RWPE1 (cell line): ENCODE measurements around the gene DOCK9.
A peak's percentile ranks its signal among the peaks of the same experiment; 100 is the strongest.

Source experiments
- CTCF ChIA-PET: fragments of 350-600 bp; sonication (Branson Sonifier 250); formaldehyde crosslinking; extraction: SDS; loops from one replicate; lab custom pipeline; 2021; lab: Yijun Ruan, JAX
- POLR2A ChIA-PET: fragments of 400-600 bp; formaldehyde crosslinking; extraction: SDS; loops from one replicate; lab custom pipeline; 2020; ENCODE audit warnings: antibody characterized with exemption; ENCODE audit not compliant: low non-redundant PET; lab: Yijun Ruan, JAX
- DNase-seq: peaks from one replicate; pipeline ENCODE4 v3.0.0; 2012; ENCODE audit warnings: low spot score
- H3K27ac ChIP-seq: fragments of 450-650 bp; 2 replicates; pipeline ENCODE4 v1.5.1; 2017
- TF ChIP-seq, protein P1 (sequence below): fragments of 450-650 bp; conservative IDR thresholded peaks from 2 replicates; pipeline ENCODE4 v1.5.1; 2017; ENCODE audit warnings: low read depth, mild to moderate bottlenecking

Gene DOCK9

DNA sequence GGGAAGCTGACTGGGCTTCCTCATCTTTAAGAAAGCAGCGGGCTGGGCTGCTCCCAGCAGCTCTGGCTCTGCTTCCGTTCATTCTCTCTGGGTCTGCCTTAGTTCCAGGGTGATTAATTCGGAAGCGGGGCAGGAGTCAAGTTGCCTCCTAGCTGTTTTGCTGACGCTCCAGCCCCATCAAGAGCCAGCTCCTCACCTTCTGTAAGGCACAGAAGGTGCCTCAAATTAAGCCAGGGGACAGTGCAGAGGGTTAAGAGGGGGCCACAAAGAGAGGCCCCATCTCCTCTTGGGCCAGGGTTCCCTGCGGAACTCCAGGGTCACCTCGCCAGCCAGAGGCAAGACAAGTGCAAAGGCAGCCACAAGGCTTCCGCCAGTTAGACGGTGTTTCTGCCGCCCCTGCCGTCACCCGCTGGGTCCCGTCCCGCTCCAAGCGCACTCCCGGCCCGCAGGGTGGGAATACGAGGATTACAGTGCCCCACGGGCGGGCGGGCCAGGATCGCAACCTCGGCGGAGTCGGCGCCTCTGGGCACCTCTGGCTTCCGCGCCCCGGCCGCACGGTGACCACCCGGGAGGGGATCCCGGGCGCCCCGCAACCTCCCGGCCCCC is 225.9 kb downstream of the DOCK9 start:
- CTCF ChIA-PET: interaction anchor here (0.6 to 0.7 kb wide), 2 partner anchors 32 to 728 kb away, joined by 3 to 4 read pairs; no protein-coding TSS in a partner anchor
- DNase-seq: no peak
- POLR2A ChIA-PET: no interaction called here
- TF ChIP-seq, protein P1, sequence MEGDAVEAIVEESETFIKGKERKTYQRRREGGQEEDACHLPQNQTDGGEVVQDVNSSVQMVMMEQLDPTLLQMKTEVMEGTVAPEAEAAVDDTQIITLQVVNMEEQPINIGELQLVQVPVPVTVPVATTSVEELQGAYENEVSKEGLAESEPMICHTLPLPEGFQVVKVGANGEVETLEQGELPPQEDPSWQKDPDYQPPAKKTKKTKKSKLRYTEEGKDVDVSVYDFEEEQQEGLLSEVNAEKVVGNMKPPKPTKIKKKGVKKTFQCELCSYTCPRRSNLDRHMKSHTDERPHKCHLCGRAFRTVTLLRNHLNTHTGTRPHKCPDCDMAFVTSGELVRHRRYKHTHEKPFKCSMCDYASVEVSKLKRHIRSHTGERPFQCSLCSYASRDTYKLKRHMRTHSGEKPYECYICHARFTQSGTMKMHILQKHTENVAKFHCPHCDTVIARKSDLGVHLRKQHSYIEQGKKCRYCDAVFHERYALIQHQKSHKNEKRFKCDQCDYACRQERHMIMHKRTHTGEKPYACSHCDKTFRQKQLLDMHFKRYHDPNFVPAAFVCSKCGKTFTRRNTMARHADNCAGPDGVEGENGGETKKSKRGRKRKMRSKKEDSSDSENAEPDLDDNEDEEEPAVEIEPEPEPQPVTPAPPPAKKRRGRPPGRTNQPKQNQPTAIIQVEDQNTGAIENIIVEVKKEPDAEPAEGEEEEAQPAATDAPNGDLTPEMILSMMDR: no peak
- H3K27ac ChIP-seq: no peak overlapping the region

DNA sequence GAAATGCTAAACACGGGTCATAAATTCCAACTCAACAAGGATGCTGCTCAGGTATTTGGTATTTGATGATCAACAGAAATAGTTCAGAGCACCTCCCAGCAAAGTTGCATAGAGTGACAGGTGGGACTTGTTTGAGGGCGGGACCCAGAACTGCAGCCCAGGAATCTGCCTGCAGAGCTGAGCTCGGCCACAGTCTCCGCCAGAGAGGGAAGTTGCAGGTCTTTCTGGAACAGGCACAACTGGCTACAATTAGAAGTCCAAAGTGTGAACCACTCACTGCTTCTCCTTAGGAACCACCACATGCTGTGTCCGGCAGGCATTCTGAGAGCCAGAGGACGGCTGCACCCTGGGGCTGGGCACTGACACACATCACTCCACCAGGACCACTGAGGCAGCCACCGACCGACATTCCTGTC is 226.5 kb downstream of the DOCK9 start:
- no peak for DNase-seq
- TF ChIP-seq, protein P1: no peak
- ChIA-PET CTCF (interaction anchor here (0.6 kb wide), 1 partner anchor 32 kb away, joined by 4 read pairs; no protein-coding TSS in a partner anchor), POLR2A (no interaction called here)
- no peak overlapping the region for H3K27ac ChIP-seq

DNA sequence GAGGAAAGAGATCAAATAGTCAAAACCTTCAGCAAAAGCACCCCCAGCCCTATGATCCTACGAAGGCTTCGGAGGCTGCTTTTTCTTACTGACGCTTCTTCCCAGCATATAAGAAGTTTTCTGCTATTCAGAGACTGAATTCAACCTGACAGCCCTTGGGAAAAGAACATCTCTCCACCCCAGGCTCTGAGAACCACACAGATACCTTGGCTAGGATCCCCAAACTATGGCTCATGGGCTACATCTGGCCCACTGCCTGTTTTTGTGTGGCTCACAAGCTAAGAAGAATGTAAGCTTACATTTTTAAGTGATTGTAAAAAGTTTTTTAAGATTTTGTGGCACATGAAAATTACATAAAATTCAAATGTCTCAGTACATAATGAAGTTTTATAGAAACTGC is 228.4 kb downstream of the DOCK9 start:
- CTCF ChIA-PET: no interaction called here
- H3K27ac ChIP-seq: no peak overlapping the region
- TF ChIP-seq, protein P1: no peak
- DNase-seq: no peak
- POLR2A ChIA-PET: no interaction called here

DNA sequence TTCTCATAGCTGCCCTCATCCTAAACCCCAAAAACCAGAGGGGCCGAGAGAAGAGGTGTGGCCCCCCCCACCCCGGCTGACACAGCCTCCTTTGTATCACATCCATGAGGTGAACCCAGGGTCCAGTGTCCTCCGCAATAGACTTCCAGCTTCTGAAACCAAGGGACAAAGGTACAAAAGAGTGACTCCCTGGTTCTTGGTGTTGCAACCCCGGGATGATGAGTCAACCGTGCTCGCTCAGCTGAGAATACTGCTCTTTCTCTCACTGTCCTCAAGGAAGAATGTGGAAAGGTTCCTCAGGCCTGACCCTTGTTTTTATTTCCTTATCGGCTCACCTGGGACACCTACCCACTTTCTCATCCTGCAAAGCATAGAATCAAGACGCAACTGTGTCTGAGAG is 230.9 kb downstream of the DOCK9 start:
- ChIA-PET POLR2A (no interaction called here), CTCF (no interaction called here)
- DNase-seq: peak; percentile 17
- TF ChIP-seq, protein P1: no peak
- no peak overlapping the region for H3K27ac ChIP-seq
